ENCODE data around the gene ANKFN1.
"Not testable (repeated sequence)": the region's sequence is repeated elsewhere in the genome, so short reads cannot be mapped to it uniquely, and the experiment has no call there.

The ANKFN1 gene

DNA sequence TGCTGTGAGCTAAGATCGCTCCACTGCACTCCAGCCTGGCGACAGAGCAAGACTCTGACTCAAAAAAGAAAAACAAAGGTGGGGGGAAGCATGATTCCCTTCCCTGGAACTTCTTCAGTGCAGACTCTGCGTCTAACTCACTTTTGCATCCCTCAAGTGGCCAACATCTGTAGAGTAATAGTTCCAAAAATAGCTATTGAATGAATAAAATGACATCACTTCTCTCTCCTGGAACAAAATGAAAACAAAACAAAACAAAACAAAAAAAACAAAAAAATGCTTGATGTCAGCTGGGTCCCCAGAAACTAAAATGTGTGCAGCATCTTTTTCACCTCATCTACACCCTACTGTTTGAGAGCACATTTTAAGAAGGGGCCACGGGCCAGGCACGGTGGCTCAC is 242.5 kb downstream of the ANKFN1 start:
- H3K23ac ChIP-seq (ENCODE audit: low read length), result no peak overlapping the region
- H2BK12ac ChIP-seq (ENCODE audit: low read length), result no peak overlapping the region
- H3K36me3 ChIP-seq (ENCODE audit: control insufficient read depth in 1 of 2, insufficient read depth in 2 of 2, low read length in 2 of 2), result no peaks in the 10 kb centered on the region
- H3K79me2 ChIP-seq (ENCODE audit: control insufficient read depth, insufficient read depth, low read length, poor library complexity), result no peaks in the 10 kb centered on the region
- H3K79me1 ChIP-seq (ENCODE audit: low read length), result no peaks in the 10 kb centered on the region
- H3K27me3 ChIP-seq (ENCODE audit: insufficient read depth, low read length), result no peaks in the 10 kb centered on the region
- no peak overlapping the region for H2BK5ac ChIP-seq (ENCODE audit: low read depth, low read length, poor library complexity)
- H3K18ac ChIP-seq (ENCODE audit: low read length), result no peak overlapping the region
- H4K91ac ChIP-seq (ENCODE audit: low read depth, low read length), result no peak overlapping the region
- no peak overlapping the region for H3K4ac ChIP-seq (ENCODE audit: low read depth, low read length)
- WGBS (ENCODE audit: extremely low coverage, insufficient coverage, insufficient read length), result no CpG with 5 or more reads among the region's 5 CpGs
- H3K4me2 ChIP-seq (ENCODE audit: low read length), result no peak overlapping the region
- H2AK5ac ChIP-seq (ENCODE audit: low read length), result no peak overlapping the region
- no peaks in the 10 kb centered on the region for H3K9me3 ChIP-seq (ENCODE audit: insufficient read depth, low read depth, low read length)
- H4K8ac ChIP-seq (ENCODE audit: low read depth, low read length), result no peak overlapping the region
- H3K4me1 ChIP-seq (ENCODE audit: control insufficient read depth in 1 of 2, insufficient read depth in 2 of 2, low read length in 2 of 2), result no peaks in the 10 kb centered on the region
- no peak overlapping the region for H4K12ac ChIP-seq (ENCODE audit: low read depth, low read length)
- H3K4me3 ChIP-seq (ENCODE audit: low read depth, low read length), result no peak overlapping the region
- H2AFZ ChIP-seq (ENCODE audit: insufficient read depth, low read length, poor library complexity), result no peak overlapping the region
- no peak overlapping the region for H3K14ac ChIP-seq (ENCODE audit: low read length)
- no peak for DNase-seq
- H2BK120ac ChIP-seq (ENCODE audit: insufficient read depth, low read length, poor library complexity), result no peak overlapping the region
- H3K9ac ChIP-seq (ENCODE audit: low read length), result no peak overlapping the region
- H3K27ac ChIP-seq (ENCODE audit: low read depth, low read length), result no peak overlapping the region

DNA sequence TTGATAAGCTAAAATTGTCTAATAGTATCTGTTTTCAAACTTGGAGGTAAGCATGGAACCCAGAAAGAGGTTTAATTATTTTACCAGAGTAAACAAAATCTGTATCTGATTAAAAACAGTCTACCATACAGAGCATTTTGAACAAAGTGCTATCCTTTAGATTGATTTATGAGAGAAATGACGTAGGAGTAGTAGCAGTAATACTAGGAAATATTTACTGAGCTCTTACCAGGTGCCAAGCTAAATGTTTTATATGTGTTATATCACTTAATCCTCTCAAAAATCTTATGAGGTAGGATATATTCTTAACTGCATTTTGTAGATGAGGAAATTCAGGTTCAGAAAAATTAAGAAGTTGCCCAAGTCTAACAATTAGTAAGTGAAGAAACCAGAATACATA is 253.8 kb downstream of the ANKFN1 start:
- Histone ChIP-seq H3K27me3 (ENCODE audit: insufficient read depth, low read length) (no peaks in the 10 kb centered on the region), H3K79me2 (ENCODE audit: control insufficient read depth, insufficient read depth, low read length, poor library complexity) (no peaks in the 10 kb centered on the region), H3K36me3 (ENCODE audit: control insufficient read depth in 1 of 2, insufficient read depth in 2 of 2, low read length in 2 of 2) (no peaks in the 10 kb centered on the region), H4K12ac (ENCODE audit: low read depth, low read length) (no peak overlapping the region), H3K4me1 (ENCODE audit: control insufficient read depth in 1 of 2, insufficient read depth in 2 of 2, low read length in 2 of 2) (no peaks in the 10 kb centered on the region), H2BK120ac (ENCODE audit: insufficient read depth, low read length, poor library complexity) (no peak overlapping the region), H3K4ac (ENCODE audit: low read depth, low read length) (no peak overlapping the region), H4K8ac (ENCODE audit: low read depth, low read length) (no peak overlapping the region), H3K79me1 (ENCODE audit: low read length) (no peaks in the 10 kb centered on the region), H3K9ac (ENCODE audit: low read length) (no peak overlapping the region), H3K14ac (ENCODE audit: low read length) (no peak overlapping the region), H3K27ac (ENCODE audit: low read depth, low read length) (no peak overlapping the region), H3K4me3 (ENCODE audit: low read depth, low read length) (no peak overlapping the region), H4K91ac (ENCODE audit: low read depth, low read length) (no peak overlapping the region), H3K4me2 (ENCODE audit: low read length) (no peak overlapping the region), H2AK5ac (ENCODE audit: low read length) (no peak overlapping the region), H3K23ac (ENCODE audit: low read length) (no peak overlapping the region), H2BK12ac (ENCODE audit: low read length) (no peak overlapping the region), H3K9me3 (ENCODE audit: insufficient read depth, low read depth, low read length) (no peaks in the 10 kb centered on the region), H3K18ac (ENCODE audit: low read length) (no peak overlapping the region), H2BK5ac (ENCODE audit: low read depth, low read length, poor library complexity) (no peak overlapping the region), H2AFZ (ENCODE audit: insufficient read depth, low read length, poor library complexity) (no peak overlapping the region)
- no peak for DNase-seq
- no CpG with 5 or more reads among the region's 1 CpG for WGBS (ENCODE audit: extremely low coverage, insufficient coverage, insufficient read length)

DNA sequence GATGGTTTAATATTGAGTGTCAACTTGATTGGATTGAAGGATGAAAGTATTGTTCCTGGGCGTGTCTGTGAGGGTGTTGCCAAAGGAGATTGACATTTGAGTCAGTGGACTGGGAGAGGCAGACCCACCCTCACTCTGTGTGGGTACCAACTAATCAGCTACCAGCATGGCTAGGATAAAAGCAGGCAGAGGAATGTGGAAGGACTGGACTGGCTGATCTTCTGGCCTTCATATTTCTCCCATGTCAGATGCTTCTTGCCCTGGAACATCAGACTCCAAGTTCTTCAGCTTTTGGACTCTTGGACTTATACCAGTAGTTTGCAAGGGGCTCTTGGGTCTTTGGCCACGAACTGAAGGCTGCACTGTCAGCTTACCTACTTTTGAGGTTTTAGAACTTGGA is 259.1 kb downstream of the ANKFN1 start:
- not testable (repeated sequence) for H3K79me1 ChIP-seq (ENCODE audit: low read length); H3K27me3 ChIP-seq (ENCODE audit: insufficient read depth, low read length); H4K12ac ChIP-seq (ENCODE audit: low read depth, low read length); H4K8ac ChIP-seq (ENCODE audit: low read depth, low read length); H3K36me3 ChIP-seq (ENCODE audit: control insufficient read depth in 1 of 2, insufficient read depth in 2 of 2, low read length in 2 of 2); H2BK5ac ChIP-seq (ENCODE audit: low read depth, low read length, poor library complexity); H3K14ac ChIP-seq (ENCODE audit: low read length); H2AK5ac ChIP-seq (ENCODE audit: low read length); H2BK12ac ChIP-seq (ENCODE audit: low read length); H3K79me2 ChIP-seq (ENCODE audit: control insufficient read depth, insufficient read depth, low read length, poor library complexity); H3K18ac ChIP-seq (ENCODE audit: low read length); H2BK120ac ChIP-seq (ENCODE audit: insufficient read depth, low read length, poor library complexity); H3K4me3 ChIP-seq (ENCODE audit: low read depth, low read length); H3K23ac ChIP-seq (ENCODE audit: low read length); H3K27ac ChIP-seq (ENCODE audit: low read depth, low read length); H3K4me2 ChIP-seq (ENCODE audit: low read length); H3K9ac ChIP-seq (ENCODE audit: low read length); H3K9me3 ChIP-seq (ENCODE audit: insufficient read depth, low read depth, low read length); H3K4me1 ChIP-seq (ENCODE audit: control insufficient read depth in 1 of 2, insufficient read depth in 2 of 2, low read length in 2 of 2); H4K91ac ChIP-seq (ENCODE audit: low read depth, low read length); H2AFZ ChIP-seq (ENCODE audit: insufficient read depth, low read length, poor library complexity); H3K4ac ChIP-seq (ENCODE audit: low read depth, low read length)
- WGBS (ENCODE audit: extremely low coverage, insufficient coverage, insufficient read length), result no CpG with 5 or more reads among the region's 2 CpGs
- DNase-seq, result peak; percentile 77 to 78

DNA sequence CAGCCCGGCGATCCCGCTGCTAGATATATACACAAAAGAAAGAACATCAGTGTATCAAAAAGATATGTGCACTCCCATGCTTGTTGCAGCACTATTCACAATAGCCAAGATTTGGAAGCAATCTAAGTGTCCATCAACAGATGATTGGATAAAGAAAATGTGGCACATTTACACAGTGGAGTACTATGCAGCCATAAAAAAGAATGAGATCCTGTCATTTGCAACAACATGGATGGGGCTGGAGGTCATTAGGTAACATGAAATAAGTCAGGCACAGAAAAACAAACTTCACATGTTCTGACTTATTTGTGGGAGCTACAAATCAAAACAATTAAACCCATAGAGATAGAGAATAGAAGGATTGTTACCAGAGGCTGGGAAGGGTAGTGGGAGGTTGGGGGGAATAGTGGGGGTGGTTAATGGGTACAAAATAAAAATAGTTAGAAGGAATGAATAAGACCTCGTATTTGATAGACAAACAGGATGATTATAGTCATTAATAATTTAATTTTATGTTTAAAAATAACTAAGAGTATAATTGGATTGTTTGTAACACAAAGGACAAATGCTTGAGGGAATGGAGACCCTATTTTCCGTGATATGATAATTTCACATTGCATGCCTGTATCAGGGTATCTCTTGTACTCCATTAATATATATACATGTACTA is 263.5 kb downstream of the ANKFN1 start:
- H2AFZ ChIP-seq (ENCODE audit: insufficient read depth, low read length, poor library complexity), result no peak overlapping the region
- H4K12ac ChIP-seq (ENCODE audit: low read depth, low read length), result no peak overlapping the region
- H3K79me2 ChIP-seq (ENCODE audit: control insufficient read depth, insufficient read depth, low read length, poor library complexity), result no peaks in the 10 kb centered on the region
- no peak overlapping the region for H3K27ac ChIP-seq (ENCODE audit: low read depth, low read length)
- WGBS (ENCODE audit: extremely low coverage, insufficient coverage, insufficient read length), result no CpG with 5 or more reads among the region's 5 CpGs
- no peak overlapping the region for H3K4me2 ChIP-seq (ENCODE audit: low read length)
- no peak overlapping the region for H2BK12ac ChIP-seq (ENCODE audit: low read length)
- no peak overlapping the region for H2BK120ac ChIP-seq (ENCODE audit: insufficient read depth, low read length, poor library complexity)
- H3K4me1 ChIP-seq (ENCODE audit: control insufficient read depth in 1 of 2, insufficient read depth in 2 of 2, low read length in 2 of 2), result no peaks in the 10 kb centered on the region
- H3K79me1 ChIP-seq (ENCODE audit: low read length), result no peaks in the 10 kb centered on the region
- H3K18ac ChIP-seq (ENCODE audit: low read length), result no peak overlapping the region
- no peak overlapping the region for H3K9ac ChIP-seq (ENCODE audit: low read length)
- no peak overlapping the region for H4K8ac ChIP-seq (ENCODE audit: low read depth, low read length)
- H3K4ac ChIP-seq (ENCODE audit: low read depth, low read length), result no peak overlapping the region
- no peak overlapping the region for H4K91ac ChIP-seq (ENCODE audit: low read depth, low read length)
- no peak overlapping the region for H3K14ac ChIP-seq (ENCODE audit: low read length)
- no peaks in the 10 kb centered on the region for H3K36me3 ChIP-seq (ENCODE audit: control insufficient read depth in 1 of 2, insufficient read depth in 2 of 2, low read length in 2 of 2)
- no peak overlapping the region for H2AK5ac ChIP-seq (ENCODE audit: low read length)
- no peak overlapping the region for H2BK5ac ChIP-seq (ENCODE audit: low read depth, low read length, poor library complexity)
- no peak overlapping the region for H3K4me3 ChIP-seq (ENCODE audit: low read depth, low read length)
- no peak overlapping the region for H3K23ac ChIP-seq (ENCODE audit: low read length)
- H3K9me3 ChIP-seq (ENCODE audit: insufficient read depth, low read depth, low read length), result no peaks in the 10 kb centered on the region
- no peaks in the 10 kb centered on the region for H3K27me3 ChIP-seq (ENCODE audit: insufficient read depth, low read length)
- no peak for DNase-seq

Data from trophoblast cell (in vitro differentiated cells and primary cell).